GM21619 (cell line): ENCODE measurements around the gene TARS3.

ENCODE experiments used
- ATAC-seq: cut with Tn5 transposase; IDR thresholded peaks from one replicate; pipeline ENCODE4 v1.9.1; 2021; ENCODE audit not compliant: unreplicated experiment

TARS3 gene

GRCh38 chr15:101625980-101626379 is 98.3 kb downstream of the TARS3 start:
- no peak for ATAC-seq

DNA sequence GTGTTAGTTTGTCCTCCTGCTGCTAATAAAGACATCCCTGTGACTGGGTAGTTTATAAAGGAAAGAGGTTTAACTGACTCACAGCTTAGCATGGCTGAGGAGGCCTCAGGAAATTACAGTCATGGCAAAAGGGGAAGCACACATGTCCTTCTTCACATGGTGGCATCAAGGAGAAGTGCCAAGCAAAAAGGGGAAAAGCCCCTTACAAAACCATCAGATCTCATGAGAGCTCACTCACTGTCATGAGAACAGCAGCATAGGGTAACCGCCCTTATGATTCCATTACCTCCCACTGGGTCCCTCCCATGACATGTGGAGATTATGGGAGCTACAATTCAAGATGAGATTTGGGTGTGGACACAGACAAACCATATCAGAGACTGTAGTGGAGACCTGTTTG is 99.1 kb downstream of the TARS3 start:
- no peak for ATAC-seq

- ATAC-seq, result no peak
Observed at GRCh38 chr15:101623367-101624304, 100.6 kb downstream of the TARS3 start.

DNA sequence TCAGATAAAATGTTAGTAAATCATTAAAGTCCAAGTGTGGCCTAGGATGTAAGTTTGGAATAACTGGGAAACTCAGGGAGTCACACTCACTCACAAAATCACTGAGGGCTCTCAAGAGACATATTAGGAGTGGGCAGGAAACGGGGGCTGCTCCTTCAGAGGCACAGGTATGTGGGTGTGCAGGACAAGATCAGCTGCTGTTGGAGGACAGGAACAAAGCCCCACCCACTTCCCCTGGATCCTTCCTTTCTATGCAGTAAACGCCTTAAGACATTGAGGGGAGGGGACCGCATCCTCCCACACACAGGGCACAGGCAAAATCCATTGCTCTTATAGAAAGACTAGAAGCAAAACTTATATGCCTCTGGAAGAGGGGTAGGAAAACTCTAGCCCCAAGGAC is 102.3 kb downstream of the TARS3 start:
- no peak for ATAC-seq

- no peak for ATAC-seq
Observed at GRCh38 chr15:101620671-101621070, 103.6 kb downstream of the TARS3 start.

DNA sequence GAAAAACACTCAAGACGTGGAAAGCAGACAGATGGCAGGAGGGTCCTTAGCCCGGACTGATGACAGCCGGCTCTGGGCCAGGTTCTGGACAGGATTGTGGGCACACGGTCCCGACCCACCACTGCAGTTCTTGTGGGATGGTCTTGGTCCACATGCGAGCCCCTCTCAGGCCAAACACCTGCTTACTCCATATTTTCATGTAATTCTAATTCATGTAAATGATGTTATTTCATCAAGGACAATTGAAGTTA is 104.7 kb downstream of the TARS3 start:
- ATAC-seq, result no peak

DNA sequence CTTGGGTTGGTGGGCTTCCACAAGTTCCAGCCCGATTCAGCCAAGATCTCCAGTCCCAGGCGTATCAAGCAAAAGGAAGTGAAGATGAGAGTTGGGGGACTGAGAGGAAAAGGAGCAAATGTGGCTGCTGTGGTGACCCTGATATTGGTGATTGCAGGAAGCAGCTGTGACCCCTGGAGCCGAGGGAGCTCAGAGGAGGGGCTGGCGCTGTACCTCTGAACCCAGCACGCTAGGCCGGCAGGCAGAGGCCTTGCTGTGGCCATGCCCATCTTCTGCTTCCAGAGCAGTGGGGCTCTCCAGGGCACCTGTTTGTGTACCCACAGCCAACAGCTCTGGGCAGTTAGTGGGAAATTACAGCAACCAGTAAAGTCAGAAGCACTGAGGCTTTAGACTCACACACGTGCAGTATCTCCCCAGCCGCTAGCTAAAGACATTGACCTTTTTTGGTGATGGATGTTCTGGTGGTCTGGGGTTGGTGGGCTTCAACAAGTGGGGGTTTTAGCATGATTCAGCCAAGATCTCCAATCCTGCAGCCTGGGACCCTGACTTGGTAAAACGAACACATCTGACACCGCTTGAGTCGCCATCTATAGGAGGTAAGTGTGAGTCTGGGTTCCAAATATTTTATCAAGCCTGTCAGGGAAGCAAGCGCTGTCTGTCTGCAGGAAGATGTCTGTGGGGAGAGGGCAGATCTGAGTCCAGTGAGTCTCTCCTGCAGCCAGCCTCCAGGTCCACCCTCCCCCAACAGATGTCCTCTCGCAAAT is 105.2 kb downstream of the TARS3 start:
- ATAC-seq, result no peak

DNA sequence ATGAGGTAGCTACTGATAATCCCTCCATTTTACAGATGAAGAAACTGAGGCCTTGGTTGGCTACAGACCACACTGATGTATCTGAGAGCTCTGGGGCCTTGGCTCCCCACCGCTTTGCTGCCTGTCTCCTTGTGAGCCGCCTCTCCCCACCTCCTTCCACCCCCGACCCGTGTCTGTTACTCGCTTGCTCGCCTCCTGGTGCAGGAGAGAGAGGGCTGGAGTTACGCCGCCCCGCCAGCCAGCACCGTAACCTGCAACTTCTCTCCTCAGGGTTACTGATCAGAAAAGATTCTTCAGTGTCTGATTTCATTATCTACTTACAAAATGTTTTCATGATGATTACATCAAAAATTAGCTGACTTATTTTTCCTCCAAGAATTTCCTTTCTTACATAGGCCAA is 106.2 kb downstream of the TARS3 start:
- ATAC-seq, result no peak

GRCh38 chr15:101617390-101617965 is 106.8 kb downstream of the TARS3 start:
- ATAC-seq, result no peak

GRCh38 chr15:101615986-101616848 is 108.1 kb downstream of the TARS3 start:
- no peak for ATAC-seq

GRCh38 chr15:101615414-101615985 is 108.8 kb downstream of the TARS3 start:
- ATAC-seq, result no peak

DNA sequence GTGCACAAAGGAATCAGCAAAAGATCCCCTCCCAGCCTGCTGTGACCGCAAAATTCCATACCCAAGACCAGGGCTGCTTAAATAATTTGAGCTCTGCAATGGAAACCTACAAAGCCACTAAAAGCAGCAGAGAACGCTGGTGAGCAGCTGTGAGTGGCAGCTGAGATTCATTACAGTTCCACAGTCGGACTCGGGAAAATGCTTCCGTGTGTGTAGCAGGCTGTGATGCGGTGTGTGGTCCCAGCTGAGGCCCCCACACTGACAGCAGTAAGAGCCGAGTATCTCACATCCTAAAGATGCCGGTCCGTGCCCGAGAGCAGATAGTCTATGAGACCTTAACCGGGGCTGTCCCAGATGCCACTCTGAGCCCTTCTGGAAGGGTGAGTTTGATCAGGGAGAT is 109.5 kb downstream of the TARS3 start:
- no peak for ATAC-seq

DNA sequence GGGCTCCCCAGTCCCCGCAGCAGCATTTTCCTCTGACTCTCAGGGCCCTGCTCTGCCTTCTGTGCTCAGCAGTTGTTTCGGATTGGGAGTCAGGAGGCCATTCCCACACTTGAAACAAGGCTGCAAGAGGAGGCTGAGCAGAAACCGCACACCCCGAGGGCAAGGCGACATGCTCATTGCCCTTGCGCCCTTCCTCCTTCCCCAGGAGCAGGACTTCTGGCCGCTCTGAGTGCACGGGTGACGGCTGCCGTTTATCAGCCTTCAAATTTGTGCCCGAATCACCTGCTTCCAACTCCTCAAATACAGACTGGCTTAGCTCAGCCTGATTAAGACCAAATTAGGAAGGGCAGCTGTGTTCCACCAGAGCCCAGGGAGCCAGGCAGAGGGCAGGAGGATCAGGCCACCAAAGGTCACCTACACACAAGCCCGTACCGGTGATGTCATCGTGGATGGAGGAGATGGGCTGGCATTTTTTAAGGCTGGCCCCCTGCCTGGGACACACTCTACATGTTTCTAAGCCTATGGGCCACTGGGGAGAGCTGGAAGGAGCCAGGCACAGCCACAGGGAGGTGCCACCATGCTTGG is 110.2 kb downstream of the TARS3 start:
- ATAC-seq, result no peak

GRCh38 chr15:101613130-101614000 is 110.9 kb downstream of the TARS3 start:
- no peak for ATAC-seq

GRCh38 chr15:101612676-101613075 is 111.6 kb downstream of the TARS3 start:
- ATAC-seq, result no peak

DNA sequence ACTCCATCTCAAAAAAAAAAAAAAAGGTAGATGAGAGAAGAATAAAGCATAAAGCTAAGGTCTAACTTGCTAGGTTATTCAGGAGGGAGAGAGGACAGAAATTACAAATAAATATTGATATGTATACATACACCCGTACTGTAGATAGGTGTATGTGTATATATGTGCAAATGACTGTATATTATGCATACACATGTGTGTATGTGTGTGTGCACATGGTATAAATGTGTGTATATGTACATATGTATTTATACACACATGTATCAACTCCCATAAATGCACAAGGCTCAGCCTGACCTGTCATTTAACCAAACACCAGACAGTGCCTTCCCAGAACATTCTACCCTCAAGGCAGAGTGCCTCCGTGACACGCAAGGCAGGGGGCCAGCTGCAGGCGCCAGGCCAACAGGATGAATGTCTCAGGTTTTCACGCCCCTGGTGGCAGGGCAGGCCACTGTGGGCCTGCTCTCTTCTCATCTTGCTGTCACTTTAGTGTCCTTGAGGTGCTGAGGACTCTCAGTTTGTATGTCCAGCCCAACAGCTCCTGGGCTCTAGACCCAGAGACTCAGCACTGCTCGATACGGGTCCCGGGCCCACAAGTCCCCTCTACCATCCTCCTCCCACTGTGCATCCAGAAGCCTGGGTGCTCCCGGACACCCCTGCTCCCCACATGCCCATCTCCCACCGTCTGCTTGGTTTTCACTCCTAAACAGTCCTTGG is 112.5 kb downstream of the TARS3 start:
- ATAC-seq, result no peak

GRCh38 chr15:101611007-101611406 is 113.3 kb downstream of the TARS3 start:
- no peak for ATAC-seq

DNA sequence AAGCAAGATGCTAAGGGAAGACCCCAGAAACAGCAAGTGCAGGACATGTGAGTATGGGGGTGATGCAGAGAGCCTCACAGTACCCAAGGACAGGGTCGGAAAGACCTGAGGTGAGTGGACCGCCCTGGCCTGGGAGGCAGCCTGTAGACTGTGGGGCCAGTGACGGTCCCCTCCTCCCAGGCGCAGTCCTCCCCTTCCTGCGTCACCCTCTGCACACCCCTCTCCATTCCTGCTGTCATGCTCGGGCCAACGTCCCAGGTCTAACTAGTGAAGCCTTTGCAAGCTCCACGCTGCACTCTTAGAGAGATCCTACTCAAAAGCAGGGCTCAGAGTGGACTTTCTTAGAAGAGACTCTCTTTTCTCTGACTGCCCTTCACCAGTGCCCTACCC is 113.7 kb downstream of the TARS3 start:
- ATAC-seq, result no peak
